HG02852 (cell line): ENCODE data around the gene SLC25A13.
"Not testable (repeated sequence)": the region's sequence is repeated elsewhere in the genome, so short reads cannot be mapped to it uniquely, and the experiment has no call there.

Source experiments
- ATAC-seq: cut with Tn5 transposase; IDR thresholded peaks from one replicate; pipeline ENCODE4 v1.9.1; 2021; ENCODE audit warnings: mild to moderate bottlenecking, moderate library complexity; ENCODE audit not compliant: unreplicated experiment

The SLC25A13 gene

DNA sequence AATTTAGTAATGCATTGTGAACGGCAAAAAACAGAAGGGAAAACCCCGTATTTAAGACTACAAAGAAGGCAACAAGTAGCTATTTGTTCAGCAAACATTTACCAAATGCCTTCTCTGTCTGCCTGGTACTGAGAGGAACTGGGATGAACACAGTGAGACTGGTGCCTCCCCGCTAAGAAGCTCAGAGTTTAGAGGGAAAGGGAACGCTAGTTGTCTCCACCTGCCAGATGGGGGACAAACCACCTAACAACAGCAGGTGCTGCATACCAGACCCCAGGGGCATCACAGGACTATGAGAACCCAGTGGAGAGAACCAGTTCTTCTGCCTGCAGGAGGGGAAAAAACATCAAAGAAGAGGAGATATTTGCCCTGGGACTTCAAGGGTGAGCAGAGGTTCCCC lies 147.1 kb downstream of the SLC25A13 start:
- no peak for ATAC-seq

DNA sequence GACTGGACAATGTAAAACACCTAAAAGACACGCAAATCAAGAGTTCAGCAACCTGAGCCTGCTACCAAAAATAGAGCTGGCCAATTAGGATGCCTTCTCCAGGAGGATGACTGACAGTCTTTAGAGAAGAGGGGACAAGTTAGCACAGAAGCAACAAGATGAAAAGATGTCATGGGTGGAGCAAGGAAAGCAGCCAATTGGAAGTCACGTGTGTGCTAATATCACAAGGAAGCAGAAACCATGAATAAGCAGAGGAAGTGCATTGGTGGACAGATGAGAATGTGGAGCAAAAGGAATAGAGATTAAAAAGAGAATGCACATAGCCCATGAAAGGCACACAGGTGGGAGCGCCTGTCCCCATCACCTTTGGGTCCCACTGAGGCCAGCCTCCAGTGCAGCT lies 148.1 kb downstream of the SLC25A13 start:
- no peak for ATAC-seq

DNA sequence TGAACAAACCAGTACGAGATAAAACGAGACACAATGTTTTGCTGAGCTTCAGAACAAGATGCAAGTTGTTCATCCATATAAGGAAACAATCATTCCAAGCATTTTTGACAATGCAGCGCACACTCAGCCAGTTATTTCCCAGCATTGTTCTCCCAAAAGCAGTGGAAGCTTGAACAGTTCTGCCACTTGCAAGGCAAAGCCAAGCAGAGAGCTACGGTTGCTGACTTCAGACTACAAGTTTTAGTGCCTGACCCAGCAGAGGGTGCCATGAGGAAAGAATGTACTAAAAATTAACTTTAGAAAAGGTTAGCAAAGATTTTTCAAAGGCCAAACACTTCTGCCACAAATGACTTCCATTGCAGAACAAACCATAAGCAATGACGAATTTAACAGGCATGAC lies 152.5 kb downstream of the SLC25A13 start:
- no peak for ATAC-seq

DNA sequence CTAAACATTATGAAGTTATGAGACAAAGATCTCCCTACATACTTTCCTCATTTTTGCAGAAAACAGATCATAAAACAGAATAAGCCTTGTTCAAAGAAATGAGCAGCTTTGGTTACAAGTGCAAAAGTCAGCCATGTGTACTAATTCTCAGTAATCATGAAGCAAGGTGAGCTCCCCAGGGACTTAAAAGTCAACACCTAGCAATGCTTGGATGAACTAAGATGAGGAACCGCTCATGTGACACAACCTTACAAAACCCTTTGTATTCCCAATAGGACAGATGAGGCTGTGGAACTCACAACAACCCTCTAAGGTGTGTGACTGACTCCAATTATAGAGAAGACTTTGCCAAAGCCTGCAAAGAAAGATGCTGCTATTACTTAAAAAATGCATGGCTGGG lies 154.5 kb downstream of the SLC25A13 start:
- no peak for ATAC-seq

DNA sequence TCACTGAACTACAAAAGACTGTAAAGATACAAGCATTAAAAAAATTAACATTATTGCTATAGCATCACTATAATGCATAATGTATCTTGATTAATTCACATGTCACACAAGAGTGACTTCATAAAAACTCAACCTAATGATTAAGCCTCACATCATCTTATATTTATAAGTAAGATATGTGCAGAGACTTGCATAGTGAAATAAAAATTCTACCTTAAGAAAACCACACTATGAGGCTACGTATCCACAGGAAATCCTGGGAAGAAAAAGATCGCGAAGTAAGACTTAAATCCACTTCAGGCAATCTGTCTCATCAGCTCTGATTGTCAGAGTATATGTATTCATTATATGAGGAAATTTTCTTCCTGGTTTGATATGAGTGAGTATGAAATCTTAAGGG lies 160.0 kb downstream of the SLC25A13 start:
- ATAC-seq, result no peak

DNA sequence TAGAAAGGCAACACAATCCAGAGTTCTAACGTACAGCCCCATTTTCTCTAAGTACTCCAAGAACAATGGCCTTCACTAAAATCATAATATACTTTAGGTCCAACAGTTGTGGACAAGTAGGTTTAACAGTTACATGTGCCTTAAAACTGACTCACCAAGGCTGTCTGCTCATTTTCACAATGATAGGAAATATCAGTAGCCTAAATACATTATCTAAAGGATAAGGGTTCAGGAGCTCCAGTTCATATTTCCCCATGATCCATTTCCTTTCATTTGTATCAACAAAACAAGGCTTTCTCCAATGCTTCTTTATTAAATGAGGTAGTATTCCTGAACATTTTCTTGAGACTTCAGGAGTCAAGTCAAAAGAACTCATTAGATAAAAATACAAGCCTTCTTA lies 164.0 kb downstream of the SLC25A13 start:
- no peak for ATAC-seq

DNA sequence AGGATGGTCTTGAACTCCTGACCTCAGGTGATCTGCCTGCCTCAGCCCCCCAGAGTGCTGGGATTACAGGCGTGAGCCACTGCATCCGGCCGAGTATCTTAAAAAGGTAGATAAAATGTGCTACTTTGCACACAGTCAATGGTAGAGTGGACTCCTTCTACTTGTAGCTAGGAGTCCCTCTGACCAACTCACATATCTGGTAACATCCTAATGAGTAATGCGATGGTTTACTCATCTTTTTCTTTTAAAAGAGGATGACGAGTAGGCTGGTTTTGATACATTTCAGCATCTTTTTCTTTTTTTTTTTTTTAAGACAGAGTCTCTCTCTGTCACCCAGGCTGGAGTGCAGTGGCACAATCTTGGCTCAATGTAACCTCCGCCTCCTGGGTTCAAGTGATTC lies 167.4 kb downstream of the SLC25A13 start:
- ATAC-seq, result not testable (repeated sequence)

DNA sequence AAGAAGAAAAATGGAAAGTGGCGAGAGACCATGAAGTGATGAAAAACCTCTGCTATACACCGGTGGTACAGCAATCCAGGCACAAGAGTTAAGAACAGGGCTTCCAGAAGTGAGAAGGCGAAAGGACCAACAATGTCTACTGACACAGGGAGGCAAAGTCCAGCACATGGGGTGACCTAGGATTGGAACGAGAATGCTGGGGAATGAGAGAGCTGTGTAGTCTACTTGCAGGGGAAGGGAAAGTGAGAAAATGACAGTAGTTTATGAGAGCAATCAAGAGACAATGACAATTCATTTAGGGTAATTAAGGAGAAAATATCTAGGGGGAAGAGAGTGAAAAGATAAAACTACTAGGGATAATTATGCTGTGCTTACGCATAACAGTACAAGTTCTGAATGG lies 169.2 kb downstream of the SLC25A13 start:
- ATAC-seq, result no peak

DNA sequence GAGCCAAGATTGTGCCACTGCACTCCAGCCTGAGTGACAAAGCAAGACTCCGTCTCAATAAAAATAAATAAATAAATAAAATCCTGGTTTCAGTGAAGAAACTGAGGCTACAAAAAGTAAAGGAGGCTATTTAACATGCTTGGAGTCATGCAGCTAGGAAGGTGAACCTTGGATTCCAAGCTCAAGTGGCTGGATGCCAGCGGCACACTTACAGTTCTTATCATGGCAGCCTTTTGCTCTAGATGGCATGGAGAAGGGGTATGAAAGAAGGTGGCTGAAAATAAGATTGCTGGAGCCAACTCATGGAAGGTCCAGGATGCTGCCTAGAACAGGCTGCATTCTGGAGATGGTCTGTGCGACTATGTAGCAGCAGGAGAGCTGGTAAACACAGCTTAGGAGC lies 170.0 kb downstream of the SLC25A13 start:
- no peak for ATAC-seq

DNA sequence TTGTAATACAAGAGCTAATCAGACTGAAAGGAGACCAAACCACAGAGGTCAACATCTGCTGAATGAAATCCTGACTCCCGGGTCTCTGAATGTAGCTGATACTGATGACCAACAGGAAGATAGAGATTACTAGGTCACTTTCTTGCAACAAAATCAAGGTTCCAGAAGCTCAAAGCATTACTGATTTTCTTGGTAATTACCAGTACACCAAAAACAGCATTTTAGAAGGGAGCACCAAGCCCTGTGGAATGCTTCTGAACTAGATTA lies 177.7 kb downstream of the SLC25A13 start:
- no peak for ATAC-seq

DNA sequence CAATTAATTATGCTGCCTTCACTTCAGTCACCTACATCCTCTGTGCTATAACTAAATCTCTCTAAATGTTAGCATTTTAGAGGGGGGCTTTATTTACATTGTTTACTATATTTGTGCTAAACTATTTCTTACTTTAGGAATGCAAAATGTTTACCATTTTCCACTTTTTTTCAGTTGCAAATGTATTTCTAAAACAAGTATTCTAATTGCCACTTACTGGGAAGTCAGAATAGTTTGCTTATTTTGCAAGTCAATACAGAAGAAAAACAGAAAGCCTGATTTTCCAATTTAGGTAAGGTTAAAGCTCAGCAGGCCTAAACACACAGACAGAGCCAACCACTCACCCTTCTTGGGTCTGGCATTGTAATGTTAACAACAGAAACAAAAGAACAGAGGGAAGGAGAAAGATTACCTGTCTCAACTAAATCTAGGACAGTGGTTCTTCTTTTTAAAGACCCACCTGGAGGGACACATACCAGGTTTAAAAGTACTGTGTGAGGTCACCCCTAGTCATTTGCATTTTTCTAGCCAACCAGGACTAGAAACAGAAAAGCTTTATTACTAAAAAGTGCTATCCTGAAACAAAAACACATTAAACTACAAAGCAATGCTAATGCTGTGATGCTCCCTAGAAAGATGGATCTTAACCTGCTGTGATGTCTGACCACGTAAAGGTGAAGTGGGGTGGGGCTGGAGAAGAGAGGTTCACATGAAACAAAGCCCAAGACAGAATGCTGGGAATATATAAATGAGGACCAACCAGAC lies 178.2 kb downstream of the SLC25A13 start:
- ATAC-seq, result no peak

DNA sequence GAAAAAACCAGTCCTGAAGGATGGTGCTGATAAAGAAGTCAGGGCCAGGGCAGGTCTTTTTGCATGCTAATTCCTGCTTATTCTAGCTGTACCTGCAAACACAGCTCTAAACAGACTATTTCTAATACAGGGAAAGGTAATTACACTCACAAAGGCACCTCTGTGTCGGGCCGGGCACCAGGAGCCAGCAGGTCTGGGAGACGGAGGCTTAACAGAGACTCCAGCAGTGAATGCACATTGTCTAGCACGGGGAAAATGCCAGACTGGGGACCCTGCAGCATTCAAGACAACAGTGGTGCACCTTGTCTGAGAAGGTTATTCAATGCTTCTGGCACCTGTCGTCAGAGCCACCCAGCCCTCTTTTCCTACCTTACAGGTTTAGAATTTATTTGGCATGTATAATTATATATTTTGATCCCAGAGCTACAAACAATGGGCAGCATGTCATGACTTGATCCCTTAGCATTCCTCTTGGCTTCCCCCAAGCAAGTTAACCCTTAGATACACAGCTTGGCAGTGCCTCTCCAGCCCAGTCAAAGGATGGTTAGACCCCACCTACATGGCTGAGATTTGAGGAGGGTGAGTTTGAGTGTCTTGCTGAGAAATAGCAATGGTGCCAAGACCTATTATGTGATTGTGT lies 185.2 kb downstream of the SLC25A13 start:
- no peak for ATAC-seq

DNA sequence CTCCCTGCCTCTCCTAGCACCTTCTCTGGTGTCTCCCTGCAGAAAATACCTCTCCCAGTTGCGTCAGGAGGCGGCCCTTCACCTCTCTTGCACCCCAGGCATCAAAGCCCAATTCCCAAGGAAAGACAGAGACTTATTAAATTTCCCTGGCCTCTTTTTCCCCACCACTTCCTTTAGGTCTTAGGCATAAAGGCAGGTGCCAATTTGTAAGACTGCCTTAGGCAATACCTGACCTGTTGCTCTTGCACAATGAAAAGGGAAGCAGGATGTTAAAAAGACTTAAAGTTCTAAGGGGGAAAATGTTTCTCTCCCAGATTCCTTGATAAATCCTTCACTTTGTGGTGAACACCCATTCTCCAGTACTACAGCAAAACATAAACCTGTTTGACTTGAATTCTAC lies 186.7 kb downstream of the SLC25A13 start:
- ATAC-seq, result no peak

DNA sequence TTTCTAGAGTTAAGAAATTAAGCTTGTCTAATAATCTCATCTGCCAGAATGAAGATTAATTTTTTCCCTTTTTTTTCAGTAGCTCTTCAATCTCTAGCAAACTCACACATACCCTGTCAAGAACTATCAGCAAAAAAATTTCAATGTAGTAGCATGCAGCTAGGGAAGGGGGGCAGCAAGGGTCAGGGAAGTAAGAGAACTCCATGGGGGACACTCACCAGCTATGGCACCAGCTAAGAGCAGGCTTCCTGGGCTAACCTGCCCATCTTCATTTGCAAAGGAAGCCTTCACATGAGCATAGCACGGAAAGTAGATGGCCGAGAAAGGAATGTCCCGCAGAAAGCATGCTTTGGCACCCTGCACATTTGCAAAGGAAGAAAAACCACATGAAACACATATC lies 190.4 kb downstream of the SLC25A13 start:
- no peak for ATAC-seq

DNA sequence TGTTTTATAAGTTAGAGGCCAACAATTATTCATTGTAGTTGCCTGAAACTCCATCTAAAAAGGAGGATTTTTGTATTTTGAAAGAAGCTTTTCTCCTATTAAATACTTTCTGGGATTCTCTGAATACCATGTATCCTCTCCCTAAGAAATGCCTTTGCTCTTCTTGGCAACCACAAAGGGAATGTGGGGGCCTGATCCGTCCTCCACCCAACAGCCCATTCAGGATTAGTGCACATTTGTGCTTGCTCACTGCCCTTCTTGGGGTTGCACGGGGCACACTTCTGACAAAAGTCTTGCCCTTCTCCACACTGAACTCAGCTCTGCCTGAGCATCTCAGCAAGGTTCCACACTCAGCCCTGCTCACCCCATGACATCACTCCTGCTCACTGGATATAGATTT lies 194.2 kb downstream of the SLC25A13 start:
- no peak for ATAC-seq

DNA sequence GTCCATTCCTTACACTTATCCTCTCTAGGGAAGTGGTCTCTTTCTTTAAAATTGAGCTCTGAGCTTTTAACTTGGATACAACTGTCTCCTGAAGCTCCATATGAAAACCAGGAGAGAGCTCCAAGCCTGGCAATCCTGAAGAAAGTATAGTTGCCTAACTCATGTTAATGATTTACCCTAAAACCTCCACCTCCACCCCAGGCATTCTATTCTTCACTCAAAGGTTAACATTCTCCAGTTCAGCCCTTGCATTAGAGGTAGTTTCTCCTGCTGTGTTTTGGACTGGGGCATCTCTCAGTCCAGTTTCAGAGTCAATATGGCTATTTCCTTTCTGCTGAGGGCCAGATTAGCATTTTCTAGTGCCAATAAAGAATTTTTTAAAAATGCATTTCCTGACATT lies 195.5 kb downstream of the SLC25A13 start:
- ATAC-seq, result no peak

DNA sequence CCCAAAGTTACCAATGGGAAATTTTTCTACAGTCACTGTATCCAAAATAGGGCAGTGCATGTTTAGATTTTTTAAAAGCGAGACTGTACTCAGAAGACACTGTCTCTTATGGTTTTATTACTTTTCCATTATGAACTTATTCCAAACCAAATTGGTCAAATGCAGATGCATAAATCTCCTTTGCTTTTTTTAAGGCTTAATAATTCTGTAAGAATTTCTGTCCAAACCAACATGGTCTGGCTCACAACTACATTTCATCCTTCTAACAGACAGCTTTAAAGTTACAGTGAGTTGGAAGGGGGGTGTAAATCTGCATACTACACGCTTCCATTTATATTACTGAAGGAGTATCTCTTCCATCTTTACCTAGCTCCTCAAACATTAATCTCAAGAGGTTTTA lies 199.2 kb downstream of the SLC25A13 start:
- no peak for ATAC-seq

DNA sequence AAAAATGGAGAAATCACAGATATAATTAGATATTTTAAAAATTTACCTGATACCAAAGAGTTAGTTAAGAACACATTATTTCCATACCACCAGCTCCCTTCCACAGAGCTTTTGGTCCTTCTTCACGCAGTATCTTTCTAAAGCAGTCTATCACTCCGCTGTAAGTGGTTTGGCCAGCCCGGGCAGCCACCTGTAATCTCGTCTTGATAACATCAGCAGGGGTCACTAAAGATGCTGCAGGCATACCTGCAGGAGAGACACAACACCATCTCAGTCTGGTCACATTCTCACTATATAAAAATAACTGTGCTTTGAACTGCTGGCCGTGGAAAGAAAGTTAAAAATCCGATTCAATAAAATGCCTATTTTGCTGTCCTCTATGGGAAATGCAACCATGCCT lies 200.1 kb downstream of the SLC25A13 start:
- ATAC-seq, result no peak

DNA sequence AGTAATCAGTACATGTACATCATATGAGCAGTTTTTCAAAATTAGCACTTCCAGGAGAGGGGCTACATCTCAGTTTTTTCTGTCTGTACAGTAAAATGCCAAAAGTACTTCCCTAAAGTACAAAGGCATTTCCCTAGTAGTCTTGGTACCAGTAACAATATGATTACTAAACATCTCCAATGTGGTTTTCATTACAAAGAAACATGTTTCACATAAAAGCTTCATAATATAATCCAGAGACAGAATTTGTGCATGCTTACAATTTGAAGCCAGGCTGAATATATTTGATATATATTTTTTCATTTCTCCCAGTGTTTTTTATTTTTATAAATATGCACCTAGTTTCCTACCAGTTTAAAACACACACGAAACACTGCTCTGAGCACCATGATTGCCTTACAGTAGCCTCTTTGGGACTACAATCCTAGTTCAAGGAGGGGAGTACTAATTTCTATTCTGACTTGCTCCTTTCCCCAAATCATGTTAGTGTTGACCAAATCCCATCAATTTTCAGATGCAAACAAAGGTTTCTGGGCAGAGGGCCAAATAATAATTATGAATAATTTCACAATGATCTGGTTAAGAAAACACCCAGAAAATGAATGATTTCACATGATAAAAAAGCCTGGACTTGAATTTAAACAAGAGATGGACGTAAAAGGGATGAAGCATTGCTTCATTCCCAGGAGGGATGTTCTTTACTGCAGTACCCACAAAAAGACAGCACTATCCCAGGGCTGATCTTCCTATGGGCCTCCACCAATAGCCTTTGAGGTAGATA lies 201.3 kb downstream of the SLC25A13 start:
- ATAC-seq, result no peak

DNA sequence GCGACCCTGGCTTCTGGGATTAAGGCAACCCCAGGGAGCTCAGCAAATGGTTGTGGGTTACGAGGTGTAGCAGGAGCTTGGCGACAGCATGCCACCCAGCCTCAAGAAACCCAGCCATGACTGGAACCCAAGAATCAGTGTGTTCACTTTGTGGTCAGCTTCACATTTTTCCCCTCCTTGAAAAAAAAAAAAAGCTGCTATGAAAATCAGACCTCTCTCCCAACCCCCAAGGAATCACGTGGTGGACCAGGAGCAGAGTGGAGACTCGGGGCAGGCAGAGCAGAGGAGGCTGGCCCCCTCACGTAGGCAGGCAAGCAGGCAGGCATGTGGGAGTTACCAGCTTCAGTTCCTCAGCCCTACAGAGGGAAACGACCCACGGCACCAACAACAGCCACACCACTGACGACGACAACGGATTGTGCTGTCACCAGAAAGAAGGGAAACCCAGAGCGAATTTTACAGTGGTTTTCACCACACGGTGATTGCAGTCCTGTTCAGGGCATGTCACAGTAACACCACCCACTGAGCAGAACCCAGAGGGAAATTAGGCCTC lies 203.4 kb downstream of the SLC25A13 start:
- no peak for ATAC-seq

DNA sequence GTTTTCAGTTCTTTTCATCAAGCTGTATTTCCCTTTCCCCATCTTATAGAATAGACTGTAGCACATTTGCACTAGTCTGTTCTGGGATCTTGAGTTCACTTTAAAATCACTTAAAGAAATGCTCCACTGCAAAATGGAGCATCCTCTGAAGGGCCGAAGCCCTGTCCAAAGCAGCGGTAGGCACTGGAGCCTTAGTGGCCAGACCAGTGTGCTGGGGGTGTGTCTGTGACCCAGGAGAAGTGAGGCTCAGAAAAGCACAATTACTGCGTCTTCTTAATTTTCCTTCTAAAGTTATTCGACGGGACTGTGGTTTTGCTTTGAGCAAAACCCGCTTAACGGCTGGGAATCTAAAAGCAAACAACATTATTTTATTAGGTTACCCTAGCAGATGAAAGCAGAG lies 205.7 kb downstream of the SLC25A13 start:
- ATAC-seq, result no peak

DNA sequence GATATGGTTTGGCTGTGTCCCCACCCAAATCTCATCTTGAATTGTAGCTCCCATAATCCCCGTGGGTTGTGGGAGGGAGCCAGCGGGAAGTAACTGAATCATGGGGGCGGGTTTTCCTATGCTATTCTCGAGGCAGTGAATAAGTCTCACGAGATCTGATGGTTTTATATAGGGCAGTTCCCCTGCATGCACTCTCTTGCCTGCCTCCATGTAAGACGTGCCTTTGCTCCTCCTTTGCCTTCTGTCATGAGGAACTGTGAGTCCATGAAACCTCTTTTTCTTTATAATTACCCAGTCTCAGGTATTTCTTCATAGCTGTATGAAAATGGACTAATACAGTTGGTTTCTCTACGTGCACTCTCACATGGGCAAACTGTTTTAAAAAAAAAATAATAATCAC lies 207.7 kb downstream of the SLC25A13 start:
- no peak for ATAC-seq
